Heart left ventricle (tissue), 16 donors: ENCODE measurements around the gene IPO8. TPM values are rescaled to one million over a fixed set of nuclear protein-coding genes. Genes with fewer than 3 reads are reported as not detected.
"Not testable (repeated sequence)": the region's sequence is repeated elsewhere in the genome, so short reads cannot be mapped to it uniquely, and the experiment has no call there.

Source experiments
- ATAC-seq, 4 donors: fragments of 200-7000 bp; cut with Tn5 transposase; one replicate each; pipeline ENCODE4 v1.9.1; 2020 to 2022; ENCODE audit warnings: moderate library complexity in 4 of 4, mild to moderate bottlenecking in 3 of 4, moderate number of reproducible peaks in 1 of 4
- DNase-seq, 5 donors: peaks; one replicate each; pipeline ENCODE4 v3.0.0-alpha.2; 2020
- H3K27ac ChIP-seq, 12 donors: fragments of 200-600 bp; sonication (generic) in 4 of 12; one replicate each; pipeline versions ENCODE4 v1.5.0 to v1.8.0; 2016 to 2022; ENCODE audit warnings: mild to moderate bottlenecking in 2 of 12
- H3K27me3 ChIP-seq, 9 donors: fragments of 200-600 bp; sonication (generic) in 2 of 9; one replicate each; pipeline versions ENCODE4 v1.5.1 to v1.8.0; 2016 to 2022; ENCODE audit warnings: mild to moderate bottlenecking in 3 of 9
- H3K36me3 ChIP-seq, 9 donors: fragments of 200-600 bp; sonication (generic) in 2 of 9; one replicate each; pipeline versions ENCODE4 v1.5.0 to v1.8.0; 2018 to 2022; ENCODE audit warnings: mild to moderate bottlenecking in 2 of 9
- H3K4me1 ChIP-seq, 12 donors: fragments of 200-600 bp; sonication (generic) in 4 of 12; one replicate each; pipeline versions ENCODE4 v1.5.0 to v1.8.0; 2016 to 2022; ENCODE audit warnings: mild to moderate bottlenecking in 3 of 12
- H3K4me3 ChIP-seq, 12 donors: fragments of 200-600 bp; sonication (generic) in 4 of 12; one replicate each; pipeline versions ENCODE4 v1.5.0 to v1.8.0; 2017 to 2022; ENCODE audit warnings: mild to moderate bottlenecking in 9 of 12, moderate library complexity in 4 of 12
- H3K9me3 ChIP-seq, 12 donors: fragments of 200-600 bp; sonication (generic) in 4 of 12; one replicate each; pipeline versions ENCODE4 v1.5.0 to v1.8.0; 2016 to 2022; ENCODE audit warnings: mild to moderate bottlenecking in 1 of 12
- POLR2A ChIP-seq, 2 donors: fragments of 450-650 bp; IDR thresholded peaks; one replicate each; pipeline ENCODE4 v1.6.1; 2017; ENCODE audit warnings: antibody characterized with exemption in 2 of 2, mild to moderate bottlenecking in 2 of 2, moderate library complexity in 2 of 2
- WGBS, 4 donors: extraction: QIAGEN DNeasy Blood & Tissue Kit in 2 of 4; methylation state at CpG; one replicate each; pipeline versions ENCODE4 v1.1.5 to v1.1.7; 2013 to 2018; 5-methylcytosine and 5-hydroxymethylcytosine counted together
- intact Hi-C, 10 donors: fragments of 100-400 bp; cut with DNase I; formaldehyde crosslinking; loops; one replicate each; pipeline versions ENCODE4 v1.11.1 to v1.14.2; 2022
- polyA plus RNA-seq, 2 donors: library from polyadenylated mRNA; stranded (reverse); fragments of 200-250 nt; gene quantifications; one replicate each; pipeline ENCODE4 v1.2.3, GENCODE V29; 2013
- total RNA-seq, 9 donors: library from RNA; depleted of rRNA in 2 of 9; stranded (reverse); fragments of >200 nt in 2 of 9; fragmentation: NEBNext Ultra II Directional in 3 of 9; extraction: Animal tissue kit (Norgen Biotek cat#: 25700) in 3 of 9; gene quantifications; one replicate each; pipeline versions ENCODE4 v1.1.0 to v1.2.4, GENCODE V29; 2016 to 2023
- TF ChIP-seq, protein P1 (sequence below), 12 donors: fragments of 200-600 bp; sonication (generic) in 4 of 12; IDR thresholded peaks; one replicate each; pipeline versions ENCODE4 v1.5.0 to v1.8.0; 2018 to 2022; ENCODE audit warnings: antibody characterized with exemption in 12 of 12, mild to moderate bottlenecking in 5 of 12
- donor health status: ischemic (EF 13 %, LVEDD 7.1; RV severe dilation, severe dysfunction).
- donor health status: healthy with polysubstance abuse.
- donor health status: DM: no; HTN: yes; CAD: no.
- donor health status: DM: no; HTN: no; CAD: no.
- donor health status: ischemic (EF 25% LVEDD 6.9; RV normal size, moderate dysfunction).
- donor health status: ischemic (EF 25% LVEDD 5.7; RV mildly dilated, moderate dysfunction).
- donor health status: healthy.
- donor health status: DM: yes; HTN: yes; CAD: no.
- donor health status: ischemic (EF 35%, LVEDD 5.7; RV mildly dilated, moderate dysfunction).
- donor health status: nonischemic (EF 11% LVEDD 7.7; RV severe dilation, severe dysfunction).
- donor health status: DM: yes; HTN: yes; CAD: no.
- donor health status: PGD.
- donor health status: ischemic (EF 29% LVEDD 5.4; RV normal size, mild dysfunction).
- donor health status: nonischemic (EF 23%, LVEDD 6.1; RV moderate dilation, normal function).

IPO8 gene
- total and polyA plus RNA-seq, 11 donors, result 6.1 to 37.2 (median 25.8) TPM

DNA sequence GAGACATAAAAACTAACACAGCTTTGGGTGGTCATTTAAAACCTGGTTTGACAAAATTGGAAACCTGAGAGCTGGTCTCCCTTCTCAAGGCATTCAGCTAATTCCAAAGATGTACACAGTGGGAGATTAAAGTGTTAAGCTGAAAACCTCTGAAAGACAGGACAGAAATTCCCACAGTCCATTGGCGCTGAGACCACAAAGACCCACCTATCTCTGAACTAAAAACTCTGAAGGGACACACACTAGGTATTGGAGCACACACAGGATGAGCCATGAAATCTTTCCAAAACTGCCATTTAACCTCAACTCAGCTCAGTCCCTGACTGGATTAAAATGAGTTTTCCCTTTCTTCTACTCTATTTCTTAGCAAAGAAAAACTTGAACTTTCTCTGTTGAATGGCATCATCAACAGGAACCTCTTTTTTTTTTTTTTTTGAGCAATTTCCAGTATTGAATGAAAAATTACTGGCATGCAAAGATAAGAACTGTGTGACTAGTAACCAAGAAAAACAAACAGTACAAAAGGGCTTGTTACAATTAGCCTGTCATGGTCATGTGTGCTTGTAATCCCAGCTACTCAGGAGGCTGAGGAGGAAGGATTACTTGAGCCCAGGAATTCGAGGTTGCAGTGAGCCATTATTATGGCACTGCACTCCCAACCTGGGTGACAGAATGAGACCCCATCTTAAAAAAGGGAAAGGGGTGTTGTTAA, 82.4 kb downstream of the IPO8 start:
- Histone ChIP-seq H3K4me1 (peaks cover 0 to 5% (median 0%) of the 10 kb centered on the region in 12 donors), H3K9me3 (peaks cover 0 to 14% (median 0%) of the 10 kb centered on the region in 12 donors), H3K27ac (no peak overlapping the region), H3K4me3 (no peak overlapping the region), H3K27me3 (no peaks in the 10 kb centered on the region), H3K36me3 (no peaks in the 10 kb centered on the region)
- WGBS, 4 donors, result 51 to 59% (median 57%) methylated on average over 2 of the region's 2 CpGs
- TF ChIP-seq, protein P1, sequence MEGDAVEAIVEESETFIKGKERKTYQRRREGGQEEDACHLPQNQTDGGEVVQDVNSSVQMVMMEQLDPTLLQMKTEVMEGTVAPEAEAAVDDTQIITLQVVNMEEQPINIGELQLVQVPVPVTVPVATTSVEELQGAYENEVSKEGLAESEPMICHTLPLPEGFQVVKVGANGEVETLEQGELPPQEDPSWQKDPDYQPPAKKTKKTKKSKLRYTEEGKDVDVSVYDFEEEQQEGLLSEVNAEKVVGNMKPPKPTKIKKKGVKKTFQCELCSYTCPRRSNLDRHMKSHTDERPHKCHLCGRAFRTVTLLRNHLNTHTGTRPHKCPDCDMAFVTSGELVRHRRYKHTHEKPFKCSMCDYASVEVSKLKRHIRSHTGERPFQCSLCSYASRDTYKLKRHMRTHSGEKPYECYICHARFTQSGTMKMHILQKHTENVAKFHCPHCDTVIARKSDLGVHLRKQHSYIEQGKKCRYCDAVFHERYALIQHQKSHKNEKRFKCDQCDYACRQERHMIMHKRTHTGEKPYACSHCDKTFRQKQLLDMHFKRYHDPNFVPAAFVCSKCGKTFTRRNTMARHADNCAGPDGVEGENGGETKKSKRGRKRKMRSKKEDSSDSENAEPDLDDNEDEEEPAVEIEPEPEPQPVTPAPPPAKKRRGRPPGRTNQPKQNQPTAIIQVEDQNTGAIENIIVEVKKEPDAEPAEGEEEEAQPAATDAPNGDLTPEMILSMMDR (IDR thresholded peaks at IDR 0.05), result no peak
- TF ChIP-seq POLR2A (IDR thresholded peaks at IDR 0.05), result no peak
- DNase-seq (no peak), ATAC-seq (no peak)
- intact Hi-C loops, result no loop called here

DNA sequence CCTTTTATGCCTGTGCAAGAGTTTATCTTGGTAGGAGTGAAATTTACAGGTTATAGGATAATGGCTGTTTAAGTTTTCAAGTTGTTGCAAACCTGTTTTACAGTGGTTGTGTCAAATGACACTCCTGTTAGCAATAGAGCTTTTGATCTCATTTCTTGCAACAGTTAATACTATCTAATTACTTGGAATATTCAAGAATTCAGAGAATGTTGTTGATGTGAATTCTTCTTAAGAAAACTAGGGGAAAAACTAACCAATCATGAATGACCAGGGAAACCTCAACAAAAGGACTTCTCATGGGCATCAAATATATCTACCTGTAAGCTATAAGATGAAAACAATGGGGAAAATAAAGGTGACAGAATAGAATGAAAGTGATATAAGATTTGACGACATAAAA, 85.0 kb downstream of the IPO8 start:
- intact Hi-C loops, result no loop called here
- peaks cover 0 to 5% (median 0%) of the 10 kb centered on the region in 12 donors for H3K4me1 ChIP-seq
- WGBS, 4 donors, result 85 to 89% (median 86%) methylated on average over 1 of the region's 1 CpG

DNA sequence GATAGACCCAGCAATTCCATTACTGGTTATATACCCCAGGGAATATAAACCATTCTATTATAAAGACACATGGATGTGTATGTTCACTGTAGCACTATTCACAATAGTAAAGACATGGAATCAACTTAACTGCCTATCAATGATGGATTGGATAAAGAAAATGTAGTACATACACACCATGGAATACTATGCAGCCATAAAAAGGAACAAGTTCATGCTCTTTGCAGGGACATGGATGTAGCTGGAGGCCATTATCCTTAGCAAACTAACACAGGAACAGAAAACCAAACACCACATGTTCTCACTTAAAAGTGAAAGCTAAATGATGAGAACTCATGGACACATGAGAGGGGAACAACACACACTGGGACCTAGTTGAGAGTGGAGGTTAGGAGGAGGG, 85.8 kb downstream of the IPO8 start:
- H3K4me1 ChIP-seq, H3K36me3 ChIP-seq, intact Hi-C loops, H3K27ac ChIP-seq, DNase-seq, H3K4me3 ChIP-seq, ATAC-seq, H3K27me3 ChIP-seq: not testable (repeated sequence)
- peaks cover 0 to 29% (median 0%) of the 10 kb centered on the region in 12 donors for H3K9me3 ChIP-seq

More for the DNA sequence above, 85.0 kb downstream of the IPO8 start:
- Histone ChIP-seq H3K27me3 (no peaks in the 10 kb centered on the region), H3K27ac (no peak overlapping the region), H3K4me3 (no peak overlapping the region), H3K36me3 (no peaks in the 10 kb centered on the region), H3K9me3 (peaks cover 0 to 29% (median 0%) of the 10 kb centered on the region in 12 donors)
- no peak for DNase-seq
- TF ChIP-seq, protein P1 (IDR thresholded peaks at IDR 0.05), result no peak
- TF ChIP-seq POLR2A (IDR thresholded peaks at IDR 0.05), result no peak
- ATAC-seq, result no peak

DNA sequence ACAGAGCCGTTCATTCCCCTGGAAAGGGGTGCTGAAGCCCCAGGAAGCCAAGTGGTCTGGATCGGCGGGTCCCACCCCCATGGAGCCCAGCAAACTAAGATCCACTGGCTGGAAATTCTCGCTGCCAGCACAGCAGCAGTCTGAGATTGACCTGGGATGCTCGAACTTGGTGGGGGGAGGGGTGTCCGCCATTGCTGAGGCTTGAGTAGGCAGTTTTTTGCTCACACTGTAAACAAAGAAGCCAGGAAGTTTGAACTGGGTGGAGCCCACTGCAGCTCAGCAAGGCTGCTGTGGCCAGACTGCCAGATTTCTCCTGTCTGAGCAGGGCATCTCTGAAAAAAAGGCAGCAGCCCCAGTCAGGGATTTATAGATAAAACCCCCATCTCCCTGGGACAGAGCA, 91.4 kb downstream of the IPO8 start:
- H3K27ac ChIP-seq, H3K4me3 ChIP-seq, H3K36me3 ChIP-seq, DNase-seq, intact Hi-C loops, ATAC-seq, H3K4me1 ChIP-seq, H3K27me3 ChIP-seq: not testable (repeated sequence)
- H3K9me3 ChIP-seq, result peaks cover 0 to 46% (median 7%) of the 10 kb centered on the region in 12 donors
- WGBS, 4 donors, result 62 to 71% (median 69%) methylated on average over 6 of the region's 6 CpGs

DNA sequence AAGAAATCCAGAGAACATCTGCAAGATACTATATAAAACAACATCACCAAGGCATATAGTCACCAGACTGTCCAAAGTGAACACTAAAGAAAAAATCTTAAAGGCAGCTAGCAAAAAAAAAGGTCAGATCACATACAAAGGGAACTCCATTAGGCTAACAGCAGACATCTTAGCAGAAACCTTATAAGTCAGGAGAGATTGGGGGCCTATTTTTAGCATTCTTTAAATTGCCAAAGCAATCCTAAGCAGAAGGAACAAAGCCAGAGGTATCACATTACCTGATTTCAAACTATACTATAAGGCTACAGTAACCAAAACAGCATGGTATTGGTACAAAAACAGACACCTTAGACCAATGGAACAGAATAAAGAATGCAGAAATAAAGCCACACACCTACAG, 92.5 kb downstream of the IPO8 start:
- no peak for ATAC-seq
- TF ChIP-seq, protein P1 (IDR thresholded peaks at IDR 0.05), result no peak
- TF ChIP-seq POLR2A (IDR thresholded peaks at IDR 0.05), result no peak
- DNase-seq, result no peak
- Histone ChIP-seq H3K36me3 (no peaks in the 10 kb centered on the region), H3K9me3 (peaks cover 0 to 36% (median 7%) of the 10 kb centered on the region in 12 donors), H3K4me3 (no peak overlapping the region), H3K4me1 (no peaks in the 10 kb centered on the region), H3K27me3 (no peaks in the 10 kb centered on the region), H3K27ac (no peak overlapping the region)
- intact Hi-C loops, result no loop called here
